Progenitor cell of endocrine pancreas (in vitro differentiated cells): ENCODE results near the gene SORCS2. TPM values are rescaled to one million over a fixed set of nuclear protein-coding genes. Genes with fewer than 3 reads are reported as not detected.

Experiments
- DNase-seq: peaks from one replicate; pipeline ENCODE4 v3.0.0; 2021; ENCODE audit warnings: low spot score; ENCODE audit not compliant: unreplicated experiment
- H3K27ac Mint-ChIP-seq: 2 replicates; pipeline ENCODE4 v1.8.0; 2021; ENCODE audit warnings: mild to moderate bottlenecking, moderate library complexity, mixed read lengths
- H3K27me3 Mint-ChIP-seq: 2 replicates; pipeline ENCODE4 v1.8.0; 2021; ENCODE audit warnings: mixed read lengths
- H3K36me3 Mint-ChIP-seq: 2 replicates; pipeline ENCODE4 v1.8.0; 2022; ENCODE audit warnings: mixed read lengths; ENCODE audit not compliant: insufficient read depth
- H3K4me1 Mint-ChIP-seq: 2 replicates; pipeline ENCODE4 v1.8.0; 2021; ENCODE audit warnings: low read depth, mixed read lengths
- H3K4me3 Mint-ChIP-seq: 2 replicates; pipeline ENCODE4 v1.8.0; 2021; ENCODE audit warnings: low read depth, mild to moderate bottlenecking, moderate library complexity, mixed read lengths
- H3K9me3 Mint-ChIP-seq: 2 replicates; pipeline ENCODE4 v1.8.0; 2021; ENCODE audit warnings: low read depth, mixed read lengths
- CTCF ChIP-seq: fragments of 200-600 bp; sonication (generic); IDR thresholded peaks from one replicate; pipeline ENCODE4 v1.5.0; 2021; ENCODE audit warnings: antibody characterized with exemption, mild to moderate bottlenecking; ENCODE audit not compliant: unreplicated experiment
- total RNA-seq: library from RNA; stranded (reverse); gene quantifications from 2 replicates; pipeline ENCODE4 v1.2.1, GENCODE V29; 2021

The SORCS2 gene
- total RNA-seq, 1 donor from 2014 or later = 2.2 TPM

GRCh38 chr4:7625071-7625470 is 432.7 kb downstream of the SORCS2 start:
- H3K36me3 Mint-ChIP-seq = no peaks in the 10 kb centered on the region
- DNase-seq = no peak
- TF ChIP-seq CTCF = no peak
- H3K27ac Mint-ChIP-seq = no peak overlapping the region
- H3K4me3 Mint-ChIP-seq = no peak overlapping the region
- H3K9me3 Mint-ChIP-seq = peaks cover 5% of the 10 kb centered on the region
- peaks cover 4% of the 10 kb centered on the region for H3K4me1 Mint-ChIP-seq
- peaks cover 20% of the 10 kb centered on the region for H3K27me3 Mint-ChIP-seq

- TF ChIP-seq CTCF = no peak
Observed at GRCh38 chr4:7626531-7626930, 434.2 kb downstream of the SORCS2 start.

GRCh38 chr4:7627251-7628250 is 435.2 kb downstream of the SORCS2 start:
- no peak for TF ChIP-seq CTCF
- Mint-ChIP-seq H3K9me3 (peaks cover 5% of the 10 kb centered on the region), H3K4me1 (no peaks in the 10 kb centered on the region), H3K4me3 (no peak overlapping the region), H3K27me3 (peaks cover 21% of the 10 kb centered on the region), H3K27ac (no peak overlapping the region), H3K36me3 (no peaks in the 10 kb centered on the region)
- DNase-seq = no peak

More at GRCh38 chr4:7626531-7626930, 434.2 kb downstream of the SORCS2 start:
- Mint-ChIP-seq H3K9me3 (peaks cover 5% of the 10 kb centered on the region), H3K27me3 (peaks cover 16% of the 10 kb centered on the region), H3K4me1 (peaks cover 2% of the 10 kb centered on the region), H3K27ac (no peak overlapping the region), H3K4me3 (no peak overlapping the region), H3K36me3 (no peaks in the 10 kb centered on the region)
- no peak for DNase-seq

- Mint-ChIP-seq H3K27ac (no peak overlapping the region), H3K9me3 (peaks cover 5% of the 10 kb centered on the region), H3K4me1 (no peaks in the 10 kb centered on the region), H3K27me3 (peaks cover 21% of the 10 kb centered on the region), H3K4me3 (no peak overlapping the region), H3K36me3 (no peaks in the 10 kb centered on the region)
- TF ChIP-seq CTCF = no peak
- DNase-seq = no peak
Observed at GRCh38 chr4:7628432-7628831, 436.1 kb downstream of the SORCS2 start.

- H3K36me3 Mint-ChIP-seq = no peaks in the 10 kb centered on the region
- no peaks in the 10 kb centered on the region for H3K4me1 Mint-ChIP-seq
- peaks cover 14% of the 10 kb centered on the region for H3K27me3 Mint-ChIP-seq
- H3K4me3 Mint-ChIP-seq = no peak overlapping the region
- DNase-seq = no peak
- H3K9me3 Mint-ChIP-seq = peaks cover 5% of the 10 kb centered on the region
- H3K27ac Mint-ChIP-seq = no peak overlapping the region
- no peak for TF ChIP-seq CTCF
Observed at GRCh38 chr4:7629501-7630254, 437.3 kb downstream of the SORCS2 start.
